Tibial nerve (tissue), 4 donors: ENCODE data around the gene KCNK4. TPM values are rescaled to one million over a fixed set of nuclear protein-coding genes. Genes with fewer than 3 reads are reported as not detected.
"Not testable (repeated sequence)": the region's sequence is repeated elsewhere in the genome, so short reads cannot be mapped to it uniquely, and the experiment has no call there.

Experiments used
- DNase-seq, 2 donors: peaks; one replicate each; pipeline ENCODE4 v3.0.0-alpha.2; 2019; ENCODE audit warnings: low spot score in 2 of 2
- H3K27ac ChIP-seq, 4 donors: fragments of 200-600 bp; sonication (generic) in 3 of 4; one replicate each; pipeline ENCODE4 v1.5.1; 2017 to 2019; ENCODE audit warnings: mild to moderate bottlenecking in 1 of 4
- H3K27me3 ChIP-seq, 2 donors: fragments of 200-600 bp; sonication (generic) in 1 of 2; one replicate each; pipeline versions ENCODE4 v1.5.1 to v1.6.0; 2017 to 2019
- H3K36me3 ChIP-seq, 3 donors: fragments of 200-600 bp; sonication (generic); one replicate each; pipeline ENCODE4 v1.5.1; 2018 to 2019
- H3K4me1 ChIP-seq, 4 donors: fragments of 200-600 bp; sonication (generic) in 3 of 4; one replicate each; pipeline ENCODE4 v1.5.1; 2017 to 2019
- H3K4me3 ChIP-seq, 4 donors: fragments of 200-600 bp; sonication (generic) in 3 of 4; one replicate each; pipeline ENCODE4 v1.5.1; 2017 to 2019; ENCODE audit warnings: mild to moderate bottlenecking in 1 of 4, moderate library complexity in 1 of 4
- H3K9me3 ChIP-seq, 4 donors: fragments of 200-600 bp; sonication (generic) in 3 of 4; one replicate each; pipeline ENCODE4 v1.5.1; 2017 to 2019
- EP300 ChIP-seq, 2 donors: sonication (generic); formaldehyde crosslinking; IDR thresholded peaks; one replicate each; pipeline ENCODE4 v1.6.1; 2017; ENCODE audit warnings: antibody characterized with exemption in 2 of 2, mild to moderate bottlenecking in 1 of 2
- POLR2A ChIP-seq, 2 donors: fragments of 450-650 bp; IDR thresholded peaks; one replicate each; pipeline ENCODE4 v1.6.1; 2017; ENCODE audit warnings: antibody characterized with exemption in 2 of 2, mild to moderate bottlenecking in 2 of 2, moderate library complexity in 2 of 2
- WGBS, 2 donors: methylation state at CpG; one replicate each; pipeline ENCODE4 v1.1.5; 2018; 5-methylcytosine and 5-hydroxymethylcytosine counted together
- total RNA-seq, 4 donors: library from RNA; depleted of rRNA; stranded (reverse); fragments of >200 nt; gene quantifications; one replicate each; pipeline ENCODE4 v1.1.0, GENCODE V29; 2016
- TF ChIP-seq, protein P1 (sequence below), 5 experiments: fragments of 200-600 bp in 3 of 5; fragments of 450-650 bp in 2 of 5; sonication (generic) in 3 of 5; IDR thresholded peaks; one replicate each; pipeline ENCODE4 v1.5.1; 2016 to 2019; ENCODE audit warnings: antibody characterized with exemption in 5 of 5, mild to moderate bottlenecking in 3 of 5, moderate library complexity in 2 of 5

Gene KCNK4
- total RNA-seq, 4 donors from 2014 or later: 1.2 TPM; not detected in 3

DNA sequence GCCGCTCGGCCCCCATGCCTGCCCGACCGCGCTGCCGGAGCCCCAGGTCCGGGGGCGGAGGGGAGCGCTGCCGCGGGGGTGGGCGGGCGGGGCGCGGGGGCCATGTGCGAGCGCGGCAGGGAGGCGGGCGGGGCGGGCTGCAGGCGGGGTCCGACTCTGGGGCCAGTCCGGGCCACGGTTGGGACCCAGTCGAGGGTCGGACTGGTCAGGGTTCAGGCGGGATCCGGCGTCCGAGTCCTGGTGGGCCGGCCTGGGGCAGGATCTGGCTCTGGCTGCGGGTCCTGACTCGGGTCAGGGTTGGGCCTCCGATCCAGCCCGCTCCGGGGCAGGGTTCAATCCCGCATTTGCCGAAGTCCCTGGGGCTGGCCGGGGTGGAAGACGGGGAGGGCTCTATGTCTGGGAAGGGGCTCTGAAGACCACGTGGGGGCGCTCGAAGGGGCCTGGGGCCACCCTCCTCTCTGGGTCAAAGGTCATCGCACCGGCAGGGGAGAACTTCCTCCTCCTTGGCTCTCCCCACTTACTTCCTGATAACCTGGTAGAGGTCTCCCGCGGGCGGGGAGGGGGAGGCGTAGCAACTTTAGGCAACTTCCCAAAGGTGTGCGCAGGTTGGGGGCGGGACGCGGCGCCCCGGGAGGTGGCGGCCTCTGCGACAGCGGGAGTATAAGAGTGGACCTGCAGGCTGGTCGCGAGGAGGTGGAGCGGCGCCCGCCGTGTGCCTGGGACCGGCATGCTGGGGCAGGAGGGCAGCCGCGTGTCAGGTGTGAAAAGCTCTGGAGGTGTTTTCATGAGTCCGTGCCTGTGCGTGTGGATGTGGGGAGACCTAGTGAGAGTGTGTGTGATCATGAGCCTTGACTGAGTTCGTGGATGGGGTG, 14.8 kb downstream of the KCNK4 start:
- Histone ChIP-seq H3K36me3 (peaks cover 0 to 10% (median 0%) of the 10 kb centered on the region in 3 donors), H3K27ac (peak overlapping the region; percentile 24 to 92 (median 80)), H3K4me1 (peaks cover 0 to 32% (median 12%) of the 10 kb centered on the region in 4 donors), H3K27me3 (peaks cover 0 to 30% of the 10 kb centered on the region in 2 donors), H3K9me3 (no peaks in the 10 kb centered on the region), H3K4me3 (peak overlapping the region; percentile 50 to 85 (median 72))
- DNase-seq: peak in 1 of 2 donors; percentile 42
- WGBS, 2 donors: 2 to 5% methylated on average over 16 to 29 of the region's 71 CpGs
- no peak for TF ChIP-seq POLR2A (IDR thresholded peaks at IDR 0.05)
- TF ChIP-seq, protein P1, sequence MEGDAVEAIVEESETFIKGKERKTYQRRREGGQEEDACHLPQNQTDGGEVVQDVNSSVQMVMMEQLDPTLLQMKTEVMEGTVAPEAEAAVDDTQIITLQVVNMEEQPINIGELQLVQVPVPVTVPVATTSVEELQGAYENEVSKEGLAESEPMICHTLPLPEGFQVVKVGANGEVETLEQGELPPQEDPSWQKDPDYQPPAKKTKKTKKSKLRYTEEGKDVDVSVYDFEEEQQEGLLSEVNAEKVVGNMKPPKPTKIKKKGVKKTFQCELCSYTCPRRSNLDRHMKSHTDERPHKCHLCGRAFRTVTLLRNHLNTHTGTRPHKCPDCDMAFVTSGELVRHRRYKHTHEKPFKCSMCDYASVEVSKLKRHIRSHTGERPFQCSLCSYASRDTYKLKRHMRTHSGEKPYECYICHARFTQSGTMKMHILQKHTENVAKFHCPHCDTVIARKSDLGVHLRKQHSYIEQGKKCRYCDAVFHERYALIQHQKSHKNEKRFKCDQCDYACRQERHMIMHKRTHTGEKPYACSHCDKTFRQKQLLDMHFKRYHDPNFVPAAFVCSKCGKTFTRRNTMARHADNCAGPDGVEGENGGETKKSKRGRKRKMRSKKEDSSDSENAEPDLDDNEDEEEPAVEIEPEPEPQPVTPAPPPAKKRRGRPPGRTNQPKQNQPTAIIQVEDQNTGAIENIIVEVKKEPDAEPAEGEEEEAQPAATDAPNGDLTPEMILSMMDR (IDR thresholded peaks at IDR 0.05): peak in 2 of 5 experiments; percentile 14 to 16
- no peak for TF ChIP-seq EP300 (IDR thresholded peaks at IDR 0.05)

DNA sequence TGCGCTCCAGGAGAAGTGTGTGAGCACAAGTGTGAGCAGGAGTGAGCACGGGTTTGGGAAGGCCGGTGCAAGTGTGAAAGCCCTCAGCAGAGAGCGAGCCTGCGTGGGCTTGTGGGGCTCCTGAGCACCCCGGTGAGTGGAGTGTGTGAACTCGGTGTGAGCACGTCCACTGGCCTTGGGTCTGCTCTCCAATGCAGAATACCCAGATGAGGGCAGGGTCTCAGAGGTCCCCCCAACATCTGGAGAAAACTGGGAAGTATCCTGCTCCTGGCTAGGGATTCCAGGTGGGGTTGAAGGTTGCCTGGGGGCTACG, 15.4 kb downstream of the KCNK4 start:
- no peak for DNase-seq
- peaks cover 0 to 26% (median 12%) of the 10 kb centered on the region in 4 donors for H3K4me1 ChIP-seq
- H3K9me3 ChIP-seq: no peaks in the 10 kb centered on the region
- H3K27ac ChIP-seq: peak overlapping the region in 3 of 4 donors; percentile 79 to 92 (median 81)
- peaks cover 0 to 10% (median 0%) of the 10 kb centered on the region in 3 donors for H3K36me3 ChIP-seq
- no peak for TF ChIP-seq POLR2A (IDR thresholded peaks at IDR 0.05)
- TF ChIP-seq, protein P1 (IDR thresholded peaks at IDR 0.05): no peak
- no peak for TF ChIP-seq EP300 (IDR thresholded peaks at IDR 0.05)
- 26 to 39% methylated on average over 7 to 9 of the region's 9 CpGs for WGBS, 2 donors
- peaks cover 0 to 24% of the 10 kb centered on the region in 2 donors for H3K27me3 ChIP-seq
- peak overlapping the region; percentile 50 to 85 (median 72) for H3K4me3 ChIP-seq

DNA sequence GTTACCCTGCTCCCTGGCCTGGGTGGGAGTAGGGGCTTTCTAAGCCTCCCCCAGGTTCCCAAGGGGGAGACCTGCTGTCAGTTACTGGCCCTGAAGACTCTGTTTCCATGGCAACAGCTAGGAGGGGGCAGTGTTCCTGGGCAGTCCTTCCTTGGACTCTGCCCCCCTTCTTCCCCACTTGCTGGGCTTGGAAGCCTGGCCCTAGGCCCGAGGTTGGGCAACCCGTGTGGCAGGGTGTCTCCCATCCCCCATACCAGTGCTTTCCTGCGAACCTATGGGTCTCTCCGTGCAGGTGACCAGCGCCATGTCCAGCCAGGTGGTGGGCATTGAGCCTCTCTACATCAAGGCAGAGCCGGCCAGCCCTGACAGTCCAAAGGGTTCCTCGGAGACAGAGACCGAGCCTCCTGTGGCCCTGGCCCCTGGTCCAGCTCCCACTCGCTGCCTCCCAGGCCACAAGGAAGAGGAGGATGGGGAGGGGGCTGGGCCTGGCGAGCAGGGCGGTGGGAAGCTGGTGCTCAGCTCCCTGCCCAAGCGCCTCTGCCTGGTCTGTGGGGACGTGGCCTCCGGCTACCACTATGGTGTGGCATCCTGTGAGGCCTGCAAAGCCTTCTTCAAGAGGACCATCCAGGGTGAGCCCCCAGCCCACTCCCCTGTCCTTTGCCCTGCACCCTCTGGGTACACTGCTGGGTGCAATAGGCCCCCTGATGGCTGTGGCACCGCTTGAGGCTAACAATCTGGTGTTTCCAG, 15.9 kb downstream of the KCNK4 start:
- Histone ChIP-seq H3K36me3 (peaks cover 0 to 10% (median 0%) of the 10 kb centered on the region in 3 donors), H3K27me3 (peaks cover 0 to 19% of the 10 kb centered on the region in 2 donors), H3K9me3 (no peaks in the 10 kb centered on the region), H3K27ac (peak overlapping the region in 3 of 4 donors; percentile 79 to 92 (median 81)), H3K4me3 (peak overlapping the region in 3 of 4 donors; percentile 50 to 85 (median 76)), H3K4me1 (peaks cover 0 to 26% (median 12%) of the 10 kb centered on the region in 4 donors)
- no peak for TF ChIP-seq EP300 (IDR thresholded peaks at IDR 0.05)
- TF ChIP-seq, protein P1 (IDR thresholded peaks at IDR 0.05): no peak
- TF ChIP-seq POLR2A (IDR thresholded peaks at IDR 0.05): no peak
- DNase-seq: no peak
- whole genome bisulfite sequencing, 2 donors: 67 to 85% methylated on average over 6 to 13 of the region's 15 CpGs

DNA sequence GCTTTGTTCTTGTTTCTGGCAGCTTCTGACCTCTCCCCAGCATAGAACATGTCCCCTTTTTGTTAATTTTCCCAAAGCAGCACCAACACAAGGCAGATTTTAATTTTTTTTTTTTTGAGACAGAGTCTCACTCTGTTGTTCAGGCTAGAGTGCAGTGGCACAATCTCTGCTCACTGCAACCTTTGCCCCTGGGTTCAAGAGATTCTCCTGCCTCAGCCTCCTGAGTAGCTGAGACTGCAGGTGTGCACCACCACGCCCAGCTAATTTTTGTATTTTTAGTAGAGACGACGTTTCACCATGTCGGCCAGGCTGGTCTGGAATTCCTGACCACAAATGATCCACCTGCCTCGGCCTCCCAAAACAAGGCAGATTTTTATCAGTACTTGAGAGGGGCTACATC, 16.7 kb downstream of the KCNK4 start:
- 90 to 96% methylated on average over 5 of the region's 5 CpGs for WGBS, 2 donors
- H3K27ac ChIP-seq, H3K9me3 ChIP-seq, H3K36me3 ChIP-seq, H3K4me3 ChIP-seq, DNase-seq: not testable (repeated sequence)
- peaks cover 0 to 12% of the 10 kb centered on the region in 2 donors for H3K27me3 ChIP-seq
- H3K4me1 ChIP-seq: peaks cover 0 to 26% (median 12%) of the 10 kb centered on the region in 4 donors

DNA sequence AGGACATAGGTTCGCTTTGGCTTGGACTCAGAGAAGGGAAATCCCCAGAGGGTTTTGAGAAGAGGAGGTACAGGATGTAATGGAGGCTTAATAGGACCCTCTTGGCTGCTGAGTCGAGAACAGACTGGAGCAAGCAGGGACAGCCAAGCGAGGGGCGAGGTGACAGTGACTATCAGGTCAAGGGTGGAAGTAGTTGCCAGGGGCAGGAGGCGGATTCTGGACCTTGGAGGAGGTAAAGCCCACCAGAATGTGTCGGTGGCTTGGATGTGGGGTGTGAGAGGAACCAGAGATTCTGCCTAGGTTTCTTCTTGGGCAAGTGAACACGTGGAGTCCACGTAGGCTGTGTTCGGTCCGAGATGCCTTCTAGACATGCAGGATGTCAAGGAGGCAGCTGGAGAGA, 21.8 kb downstream of the KCNK4 start:
- TF ChIP-seq, protein P1 (IDR thresholded peaks at IDR 0.05): no peak
- H3K27ac ChIP-seq: peak overlapping the region in 2 of 4 donors; percentile 50 to 56
- peaks cover 0 to 16% (median 6%) of the 10 kb centered on the region in 4 donors for H3K4me1 ChIP-seq
- H3K36me3 ChIP-seq: peaks cover 0 to 35% (median 8%) of the 10 kb centered on the region in 3 donors
- H3K27me3 ChIP-seq: no peaks in the 10 kb centered on the region
- WGBS, 2 donors: 87 to 89% methylated on average over 10 of the region's 10 CpGs
- H3K4me3 ChIP-seq: no peak overlapping the region
- no peak for DNase-seq
- H3K9me3 ChIP-seq: no peaks in the 10 kb centered on the region
